ENCODE measurements around the gene BCL2L11.

Gene BCL2L11

DNA sequence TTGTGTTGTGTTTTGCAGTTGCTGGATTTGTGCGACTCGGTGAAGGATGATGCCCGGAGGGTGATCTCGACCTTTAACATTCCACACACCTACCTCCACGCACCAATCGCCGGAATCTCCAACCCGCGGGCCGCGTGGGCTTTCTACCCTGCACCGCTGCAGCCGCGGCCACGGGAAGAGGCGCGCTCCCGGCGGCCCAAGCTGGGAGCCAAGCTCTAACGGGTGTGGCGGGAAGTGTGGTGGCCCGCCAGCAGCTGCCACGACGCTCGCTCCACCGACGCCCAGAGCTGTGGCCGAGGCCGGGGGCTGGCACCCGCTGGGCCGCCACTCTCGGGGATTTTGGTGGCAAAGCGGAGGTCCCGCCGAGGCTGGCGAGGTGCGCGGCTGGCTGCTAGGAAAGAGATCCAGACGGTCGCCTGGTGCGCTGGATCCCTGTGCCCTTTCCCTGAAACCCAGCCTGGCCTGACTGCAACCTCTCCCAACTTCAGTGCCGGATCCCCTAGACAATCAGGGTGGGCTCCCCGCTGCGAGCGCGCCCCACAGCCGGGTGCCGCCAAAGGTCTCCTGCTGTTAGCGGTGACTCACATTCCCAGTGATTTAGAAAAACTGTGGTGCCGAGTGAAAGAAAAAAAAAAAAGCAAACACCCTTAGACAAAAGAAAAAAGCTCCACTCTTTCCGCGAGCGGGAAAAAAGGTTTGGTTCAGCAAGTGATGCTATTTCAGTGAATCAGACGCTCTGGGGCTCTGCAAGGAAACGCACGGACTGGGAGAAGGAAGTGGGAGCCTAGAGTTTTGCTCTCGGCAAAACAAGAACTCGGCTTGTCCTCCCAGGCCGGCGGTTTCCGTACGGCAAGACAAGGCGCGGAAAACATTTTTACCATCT is 2.9 kb upstream of the BCL2L11 start:
- no peak for DNase-seq (ENCODE audit: low read depth)

DNA sequence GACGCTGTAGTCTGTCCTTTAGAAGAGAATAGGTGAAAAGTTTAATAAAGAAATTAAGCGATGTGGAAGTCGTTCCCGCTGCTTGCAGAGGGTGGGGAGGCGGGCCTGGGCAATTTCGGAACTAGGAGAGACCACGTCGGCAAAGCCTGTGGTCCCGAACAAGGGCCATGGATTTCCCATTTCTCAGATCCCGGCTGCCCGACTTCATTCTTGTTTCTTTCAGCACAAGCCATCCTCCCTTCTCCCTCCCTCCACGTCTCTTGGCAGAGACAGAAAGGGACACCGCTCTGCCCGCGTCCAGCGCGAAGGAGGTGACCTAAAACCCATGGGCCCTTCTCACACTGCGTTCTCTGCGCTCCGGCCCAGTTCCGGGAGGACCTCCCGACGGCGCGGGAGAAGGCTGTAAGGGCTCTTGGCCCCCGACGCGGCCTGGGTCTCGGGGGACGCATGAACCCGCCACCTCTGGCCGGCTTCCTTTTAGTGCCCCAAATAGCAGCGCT is 2.2 kb upstream of the BCL2L11 start:
- no peak for DNase-seq (ENCODE audit: low read depth)

DNA sequence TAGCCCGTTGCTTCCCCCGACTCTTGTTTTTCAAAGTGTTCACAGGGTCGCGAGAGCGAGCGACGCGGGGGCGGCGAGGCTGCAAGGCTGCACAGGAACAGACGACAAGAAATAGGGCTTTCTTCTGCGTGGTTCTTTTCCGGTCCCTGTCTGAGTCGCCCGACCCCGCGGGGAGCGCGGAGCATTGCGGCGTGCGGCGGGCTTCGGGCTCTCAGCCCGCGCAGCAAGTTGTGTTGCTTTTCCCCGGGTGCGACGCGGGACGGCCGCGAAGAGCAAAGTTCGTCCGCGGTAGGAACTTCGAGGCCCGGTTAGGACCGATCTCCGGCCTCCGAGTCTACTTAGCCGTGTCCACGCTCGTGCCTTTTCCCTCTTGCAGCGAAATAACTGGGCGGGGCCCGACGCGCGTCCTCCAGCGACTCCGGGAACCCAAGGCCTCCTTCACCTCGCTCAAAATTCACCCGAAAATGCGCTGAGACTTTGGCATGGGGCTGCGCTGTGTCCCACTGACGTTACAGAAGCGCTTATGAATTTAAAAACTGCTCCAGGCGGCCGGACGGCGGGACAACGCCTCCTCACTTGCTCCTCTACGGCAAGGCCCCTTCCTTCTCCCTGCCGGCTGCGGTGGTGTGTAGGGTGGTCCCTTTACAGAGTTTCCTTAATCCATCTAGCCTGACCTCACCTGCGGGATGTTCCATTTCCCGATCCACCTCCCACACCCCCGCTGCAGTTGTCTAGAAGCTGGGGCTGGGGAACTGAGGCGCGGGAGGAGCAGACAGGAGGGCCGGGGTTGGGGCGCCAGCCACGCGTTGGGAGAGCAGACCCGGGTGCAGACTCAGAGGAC is 1.5 kb upstream of the BCL2L11 start:
- DNase-seq (ENCODE audit: low read depth), result no peak

DNA sequence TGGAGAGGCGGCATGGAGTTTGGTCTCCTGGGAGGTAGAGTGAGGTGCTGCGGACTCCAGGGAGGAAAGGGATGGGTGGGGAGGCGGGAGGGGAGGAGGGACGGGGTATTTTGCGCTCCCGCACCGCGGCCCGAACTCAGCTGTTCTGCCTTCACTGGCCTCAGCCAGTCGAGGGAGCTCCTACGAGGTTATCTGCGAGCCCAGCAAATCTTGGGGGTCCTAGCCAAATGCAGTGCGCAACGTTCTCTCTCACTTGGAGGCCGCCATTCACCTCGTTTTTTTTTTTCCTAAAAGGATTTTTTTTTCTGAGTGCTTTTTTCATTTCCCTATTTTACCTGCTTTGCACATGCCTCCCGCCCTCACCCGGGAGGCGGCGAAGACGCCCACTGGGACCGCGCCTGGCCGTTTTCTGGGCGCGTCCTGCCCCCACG is 877 bp upstream of the BCL2L11 start:
- DNase-seq (ENCODE audit: low read depth), result no peak

DNA sequence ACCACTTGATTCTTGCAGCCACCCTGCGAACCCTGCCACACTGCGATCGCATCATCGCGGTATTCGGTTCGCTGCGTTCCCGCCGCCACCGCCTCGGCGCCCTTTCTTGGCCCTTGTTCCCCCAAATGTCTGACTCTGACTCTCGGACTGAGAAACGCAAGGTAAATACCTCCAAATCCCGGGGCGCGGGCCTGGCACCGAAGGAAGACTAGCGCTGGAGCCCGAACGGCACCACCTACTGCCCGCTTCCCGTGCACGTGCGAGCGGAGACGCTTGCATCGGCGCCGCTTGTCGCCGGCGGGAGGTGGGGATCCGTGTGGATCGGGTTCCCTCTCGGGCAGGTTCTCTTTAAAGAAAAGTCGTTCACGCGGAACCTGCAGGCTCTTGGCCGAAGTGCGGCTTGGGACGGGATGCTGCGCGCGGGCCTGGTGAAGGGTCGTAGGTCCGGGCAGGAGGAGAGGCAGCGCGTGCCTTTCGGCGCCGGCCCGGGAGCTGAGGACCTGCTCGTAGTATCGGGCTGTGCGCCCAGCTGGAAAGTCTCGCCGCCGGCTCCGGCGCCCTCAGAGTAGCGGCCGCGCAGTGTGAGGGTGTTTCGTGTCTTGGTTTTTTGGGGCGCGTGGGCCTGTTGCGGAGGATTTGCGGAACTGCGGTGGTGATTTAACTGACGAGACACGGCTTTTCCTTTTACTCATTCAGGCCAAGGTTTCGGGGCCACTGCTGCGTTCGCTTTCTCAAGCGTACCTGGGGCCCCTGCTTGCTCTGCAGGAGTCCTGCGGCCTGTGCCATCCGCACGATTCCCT is 514 bp downstream of the BCL2L11 start:
- no peak for DNase-seq (ENCODE audit: low read depth)

DNA sequence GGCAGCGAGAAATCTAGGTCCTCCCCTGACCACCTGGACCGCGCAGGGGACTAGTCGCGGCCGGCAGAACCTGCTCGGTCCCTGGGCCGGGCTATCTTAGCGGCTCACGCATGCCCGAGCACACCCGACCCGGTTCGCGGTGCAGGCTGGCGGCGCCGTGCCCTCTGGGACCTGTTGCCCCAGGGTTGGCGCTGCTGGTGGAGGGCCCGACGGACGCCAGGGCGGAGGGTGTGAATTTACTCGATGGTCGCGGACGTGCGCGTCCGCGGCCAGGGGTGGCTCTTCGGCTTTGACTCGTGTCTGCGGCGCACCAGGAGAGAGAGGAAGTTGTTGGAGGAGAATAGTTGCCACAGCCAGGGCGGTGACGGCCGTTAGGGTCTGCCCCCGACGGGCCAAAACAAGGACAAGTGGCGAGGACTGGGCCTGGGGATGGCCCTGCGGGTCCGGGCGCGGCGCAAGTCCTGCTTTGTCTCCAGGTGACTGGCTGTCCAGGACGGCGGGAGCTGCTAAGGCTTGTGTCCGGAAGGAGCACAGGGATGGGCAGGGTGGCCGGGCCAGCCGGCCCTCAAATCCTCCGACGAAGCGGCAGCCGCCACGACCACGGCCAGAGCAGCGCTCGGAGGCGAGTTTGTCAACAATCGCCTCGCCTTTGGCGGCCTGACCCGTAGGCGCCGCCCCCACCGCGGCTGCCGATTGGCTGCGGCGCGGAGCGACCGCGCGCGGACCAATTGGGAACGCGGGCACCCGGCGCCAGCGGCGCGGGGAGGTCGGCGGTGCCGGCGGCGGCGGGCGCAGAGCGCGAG is 1.3 kb downstream of the BCL2L11 start:
- peak; percentile 65 for DNase-seq (ENCODE audit: low read depth)

DNA sequence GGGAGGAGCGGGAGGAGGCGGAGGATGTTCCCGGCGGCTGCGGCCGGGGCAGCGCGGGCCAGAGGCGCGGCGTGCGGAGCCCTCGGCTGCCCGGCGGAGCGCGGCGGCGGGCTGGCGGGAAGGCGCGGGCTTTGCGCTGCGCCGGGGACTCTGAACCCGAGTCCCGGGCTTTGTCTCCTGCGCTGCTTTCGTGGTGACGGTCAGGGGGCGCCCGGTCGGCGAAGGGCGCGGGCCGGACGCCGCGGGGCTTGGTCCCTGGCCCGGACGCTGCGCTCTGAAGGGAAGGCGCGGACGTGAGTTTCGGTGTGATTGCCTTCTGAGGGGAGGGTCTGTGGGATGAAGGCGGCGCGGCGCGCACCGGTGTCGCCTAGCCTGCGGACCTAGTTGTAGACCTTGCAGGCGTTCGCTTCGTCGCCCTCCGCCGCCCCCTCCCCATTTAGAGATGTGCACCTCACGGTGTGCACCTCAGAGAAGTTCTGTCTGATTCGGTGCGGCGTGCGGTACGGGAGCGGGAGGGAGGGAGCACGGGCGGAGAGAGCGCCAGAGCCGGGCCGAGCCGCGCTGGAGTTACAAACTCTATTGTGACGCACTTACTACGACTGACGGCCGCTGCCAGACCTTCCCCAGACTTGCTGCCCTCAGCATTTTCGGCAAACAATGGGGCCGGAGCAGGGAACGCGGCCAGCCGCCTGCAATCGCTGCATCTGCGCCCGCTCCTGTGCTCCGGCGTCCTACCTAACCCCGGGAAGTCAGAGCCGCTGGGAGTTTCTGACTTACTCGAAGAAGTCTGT is 2.1 kb downstream of the BCL2L11 start:
- DNase-seq (ENCODE audit: low read depth), result no peak

DNA sequence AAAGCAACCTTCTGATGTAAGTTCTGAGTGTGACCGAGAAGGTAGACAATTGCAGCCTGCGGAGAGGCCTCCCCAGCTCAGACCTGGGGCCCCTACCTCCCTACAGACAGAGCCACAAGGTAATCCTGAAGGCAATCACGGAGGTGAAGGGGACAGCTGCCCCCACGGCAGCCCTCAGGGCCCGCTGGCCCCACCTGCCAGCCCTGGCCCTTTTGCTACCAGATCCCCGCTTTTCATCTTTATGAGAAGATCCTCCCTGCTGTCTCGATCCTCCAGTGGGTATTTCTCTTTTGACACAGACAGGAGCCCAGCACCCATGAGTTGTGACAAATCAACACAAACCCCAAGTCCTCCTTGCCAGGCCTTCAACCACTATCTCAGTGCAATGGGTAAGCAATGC is 3.0 kb downstream of the BCL2L11 start:
- no peak for DNase-seq (ENCODE audit: low read depth)

DNA sequence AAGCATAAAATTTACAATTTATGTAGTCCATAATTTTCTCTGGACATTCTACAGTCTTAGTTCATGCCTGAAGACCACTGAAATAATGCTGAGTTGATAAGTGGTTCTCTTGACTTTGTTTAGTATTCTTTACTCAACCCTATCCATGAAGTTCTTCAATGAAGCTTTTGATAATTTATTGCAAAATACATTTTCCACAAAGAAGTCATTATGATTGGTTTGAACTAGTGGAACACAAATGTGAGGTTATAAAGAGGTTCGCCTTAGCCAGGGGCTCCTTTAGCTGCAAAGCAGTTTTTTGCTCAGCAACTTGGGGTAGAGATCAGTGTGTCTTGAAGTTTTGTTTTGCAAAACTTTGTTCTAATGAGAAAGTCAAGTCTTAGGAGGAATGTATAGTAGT is 5.9 kb downstream of the BCL2L11 start:
- no peak for DNase-seq (ENCODE audit: low read depth)

DNA sequence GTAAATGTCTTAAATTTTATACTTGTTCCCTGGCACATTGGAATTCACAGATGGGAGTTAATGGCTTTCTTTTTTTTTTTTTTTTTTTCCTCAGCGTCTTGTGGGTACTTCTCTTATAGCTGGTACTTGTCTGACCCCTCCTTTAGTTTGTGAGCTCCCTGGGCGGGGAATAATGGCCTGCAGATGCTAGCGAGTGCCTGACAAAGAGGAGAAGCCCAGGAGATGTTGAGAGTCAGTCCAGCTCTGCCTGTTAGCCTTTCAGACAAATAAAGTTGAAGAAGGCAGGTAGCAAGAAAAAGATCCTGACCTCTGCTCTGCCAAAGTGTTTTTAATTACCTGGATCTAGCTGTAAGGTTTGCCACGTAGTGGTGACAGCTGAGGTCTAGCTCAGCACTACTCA is 6.6 kb downstream of the BCL2L11 start:
- no peak for DNase-seq (ENCODE audit: low read depth)

DNA sequence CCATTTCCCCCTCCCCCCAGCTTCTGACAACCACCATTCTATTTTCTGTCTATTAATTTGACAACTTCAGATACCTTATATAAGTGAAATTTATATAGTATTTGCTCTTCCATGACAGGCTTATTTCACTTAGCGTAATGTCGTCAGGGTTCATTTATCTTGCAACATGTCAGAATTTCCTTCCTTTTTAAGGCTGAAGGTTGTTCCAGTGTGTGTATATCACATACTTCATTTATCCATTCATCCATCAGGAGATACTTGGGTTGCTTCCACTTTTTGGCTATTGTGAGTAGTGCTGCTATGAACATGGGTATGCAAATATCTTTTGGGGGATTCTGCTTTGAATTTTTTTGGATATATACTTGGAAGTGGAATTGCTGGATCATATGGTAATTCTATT is 7.4 kb downstream of the BCL2L11 start:
- DNase-seq (ENCODE audit: low read depth), result no peak

DNA sequence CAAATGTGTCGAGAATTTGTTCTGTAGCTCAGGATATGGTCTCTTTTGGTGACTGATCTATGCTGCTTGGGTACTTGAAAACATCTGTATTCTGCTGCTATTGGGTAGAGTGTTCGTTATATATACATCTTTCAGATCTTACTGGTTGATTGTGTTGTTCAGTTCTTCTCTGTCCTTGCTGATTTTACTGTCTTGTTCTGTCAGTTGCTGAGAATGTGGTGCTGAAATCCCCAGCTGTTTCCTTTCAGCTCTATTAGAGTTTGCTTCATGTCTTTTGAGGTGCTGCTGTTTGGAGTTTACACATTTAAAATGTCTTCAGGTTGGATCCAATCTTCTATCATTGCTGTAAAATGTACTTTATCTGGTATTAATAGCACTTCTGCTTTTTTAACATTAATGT is 12.9 kb downstream of the BCL2L11 start:
- no peak for DNase-seq (ENCODE audit: low read depth)

DNA sequence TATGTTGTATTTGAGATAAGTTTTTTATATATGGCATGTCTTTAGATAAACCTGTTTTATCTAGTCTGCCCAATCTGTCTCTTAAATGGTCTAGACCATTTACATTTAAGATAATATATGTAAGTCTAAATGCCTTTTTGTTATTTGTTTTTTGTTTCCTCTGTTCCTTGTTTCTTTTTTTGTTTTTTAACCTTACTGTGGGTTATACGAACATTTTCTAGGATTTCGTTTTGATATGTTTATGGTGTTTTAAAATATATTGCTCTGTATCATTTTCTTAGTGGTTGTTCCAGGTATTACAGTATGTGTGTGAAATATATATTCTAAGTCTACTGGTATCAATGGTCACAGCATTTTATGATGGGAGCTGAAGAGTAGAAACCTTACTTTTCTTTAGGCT is 13.3 kb downstream of the BCL2L11 start:
- DNase-seq (ENCODE audit: low read depth), result no peak

DNA sequence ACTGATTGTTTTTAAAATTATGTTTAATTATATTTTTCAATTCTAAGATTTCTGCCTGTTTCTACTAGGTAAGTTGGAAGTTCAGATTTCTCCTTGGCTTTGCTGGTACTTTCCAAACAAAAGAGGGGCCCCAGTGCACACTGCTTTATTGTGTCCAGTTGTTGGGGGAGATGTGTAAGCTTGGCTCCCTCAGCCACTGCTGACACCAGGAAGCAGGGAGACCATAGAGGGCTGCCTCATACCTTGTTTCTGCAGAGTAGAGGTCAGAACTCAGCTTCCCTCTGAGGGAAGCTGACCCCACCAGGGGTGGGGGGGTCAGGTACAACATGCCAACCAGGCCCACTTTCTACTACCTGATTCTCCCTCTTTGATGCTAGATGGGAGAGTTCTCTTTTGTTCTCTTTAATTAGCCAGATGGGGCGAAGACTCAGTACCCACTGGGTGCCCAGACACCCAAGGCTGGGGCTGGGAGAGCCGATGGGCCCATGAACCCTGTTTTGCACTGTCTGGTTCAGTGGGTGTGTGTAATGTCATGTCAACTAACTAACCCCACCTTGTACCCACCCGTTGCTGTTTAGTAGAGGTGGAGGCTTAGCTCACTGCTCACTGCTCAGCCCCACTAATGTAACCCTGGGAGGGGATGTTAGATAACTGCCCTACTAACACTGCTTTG is 14.7 kb downstream of the BCL2L11 start:
- no peak for DNase-seq (ENCODE audit: low read depth)

DNA sequence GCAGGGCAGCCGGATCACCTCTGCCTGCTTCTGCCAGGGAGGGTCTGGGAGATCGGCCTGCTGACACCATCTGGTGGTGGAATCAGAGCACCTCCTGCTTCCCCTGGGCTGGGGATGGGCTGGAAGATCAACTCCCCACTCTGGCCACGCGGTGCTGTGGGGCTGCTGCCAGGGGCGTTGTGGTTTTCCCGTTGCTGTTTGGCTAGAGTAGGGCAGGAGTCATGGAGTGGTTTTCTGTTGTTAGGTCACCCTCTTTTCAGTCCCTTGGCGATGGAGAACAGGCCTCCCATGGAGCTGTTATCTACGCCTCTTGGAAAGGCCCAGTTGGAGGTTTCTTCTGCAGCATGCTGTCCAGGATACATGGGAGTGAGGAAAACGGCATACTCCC is 15.2 kb downstream of the BCL2L11 start:
- DNase-seq (ENCODE audit: low read depth), result no peak

DNA sequence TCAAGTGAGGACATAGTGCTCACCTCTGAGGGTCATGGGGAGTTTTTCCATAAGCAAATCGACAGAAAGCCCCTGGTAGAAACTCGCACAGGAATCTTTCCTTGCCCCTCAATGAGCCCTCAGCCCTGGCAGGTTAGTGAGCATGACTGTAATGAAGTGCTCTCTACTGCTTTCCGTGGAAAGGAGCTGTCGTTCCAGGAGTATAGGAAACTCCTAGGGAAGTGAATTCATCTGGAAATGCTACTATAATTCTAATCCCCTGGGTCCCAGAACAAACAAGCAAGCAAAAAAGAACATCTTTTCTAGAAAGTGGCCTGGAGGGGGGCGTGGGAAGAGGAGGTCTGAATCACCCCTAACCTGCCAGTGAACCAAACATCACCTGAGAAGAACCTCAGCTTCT is 18.1 kb downstream of the BCL2L11 start:
- no peak for DNase-seq (ENCODE audit: low read depth)

DNA sequence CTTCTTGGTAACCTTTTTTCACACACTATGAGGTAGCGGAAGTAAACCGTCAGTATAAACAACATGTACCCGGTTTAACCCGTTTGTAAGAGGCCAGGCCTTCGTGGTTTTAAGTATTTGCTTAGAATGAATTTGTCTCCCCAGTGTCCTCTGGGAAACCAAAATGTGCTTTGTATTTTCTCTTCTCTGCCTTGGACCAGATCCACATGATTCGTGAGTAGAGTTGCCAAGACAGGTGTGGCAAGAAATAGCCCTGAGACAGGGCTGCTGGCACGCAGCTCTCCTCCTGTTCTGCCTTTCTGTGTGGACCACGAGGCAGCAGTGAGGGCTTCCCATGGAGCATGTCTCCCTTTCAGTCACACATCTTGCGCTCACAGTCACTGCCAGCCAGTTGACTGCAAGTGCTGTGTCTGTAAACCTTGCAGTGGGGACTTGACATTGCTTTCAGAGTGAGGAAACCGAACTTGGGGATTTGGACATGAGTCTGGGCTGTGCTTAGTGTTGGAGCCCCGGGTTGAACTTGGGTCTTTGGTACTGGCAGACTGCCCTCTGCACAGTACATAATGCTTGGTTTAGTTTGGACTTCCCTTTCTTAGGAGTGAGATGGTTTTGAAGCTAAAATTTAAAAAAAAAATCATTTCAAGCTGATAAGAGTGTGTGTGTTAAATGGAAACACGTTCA is 19.1 kb downstream of the BCL2L11 start:
- no peak for DNase-seq (ENCODE audit: low read depth)

DNA sequence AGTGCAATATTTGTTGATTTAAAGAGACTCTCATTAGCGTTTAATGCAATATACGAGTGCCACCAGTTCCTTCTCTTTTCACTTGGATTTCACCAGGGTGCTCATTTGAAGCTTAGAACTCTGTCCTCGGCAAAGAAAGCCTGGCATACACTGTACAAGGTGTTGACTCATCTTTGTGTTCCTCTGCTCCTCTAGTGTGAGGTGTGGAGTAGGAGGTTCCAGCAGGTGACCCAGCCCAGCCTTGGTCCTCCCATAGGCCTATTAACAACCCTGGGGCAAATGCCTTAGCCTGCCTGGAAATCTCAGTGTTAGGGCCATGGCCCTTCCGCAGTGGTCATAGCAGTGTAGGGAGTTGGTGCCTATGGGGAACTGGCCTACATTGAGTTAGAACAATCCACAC is 20.1 kb downstream of the BCL2L11 start:
- DNase-seq (ENCODE audit: low read depth), result no peak

DNA sequence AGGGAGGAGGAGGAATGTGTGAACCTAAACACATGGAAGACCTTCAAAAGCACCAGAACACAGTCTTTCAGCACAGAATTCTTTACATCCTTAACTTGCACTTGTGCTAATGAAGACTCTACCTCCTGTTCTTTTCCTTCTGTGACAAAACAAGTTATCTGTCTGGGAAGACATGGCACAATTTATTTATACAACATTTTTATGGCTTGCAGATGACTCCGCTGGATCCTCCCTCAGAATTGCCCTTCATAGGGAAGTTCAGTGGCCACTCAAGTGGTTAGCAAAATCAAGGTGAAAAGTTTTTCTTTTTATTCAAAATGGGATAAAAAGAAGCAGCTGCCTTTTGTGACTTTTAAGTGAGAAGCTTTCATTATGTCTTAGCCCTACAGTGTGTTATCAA is 21.4 kb downstream of the BCL2L11 start:
- DNase-seq (ENCODE audit: low read depth), result no peak

Data from stimulated activated CD4-positive, alpha-beta T cell treated with anti-CD3 and anti-CD28 coated beads, Interleukin-2, amount 100 ng/mL, for 4 hours (primary cell).